ENCODE results near the gene CCT3. TPM values are rescaled to one million over a fixed set of nuclear protein-coding genes. Genes with fewer than 3 reads are reported as not detected.
A peak's percentile ranks its signal among the peaks of the same experiment; 100 is the strongest.
"Not testable (repeated sequence)": the region's sequence is repeated elsewhere in the genome, so short reads cannot be mapped to it uniquely, and the experiment has no call there.

CCT3 gene
- total RNA-seq, 1 donor from 2014 or later = 174 TPM

- H3K27ac Mint-ChIP-seq = no peak overlapping the region
Observed at GRCh38 chr1:156372265-156372586, 34.1 kb upstream of the CCT3 start.

GRCh38 chr1:156371553-156372264, 33.6 kb upstream of the CCT3 start:
- Mint-ChIP-seq H3K4me1 (peaks cover 22% of the 10 kb centered on the region), H3K9me3 (no peaks in the 10 kb centered on the region), H3K27me3 (ENCODE audit: low read depth) (peaks cover 13% of the 10 kb centered on the region), H3K27ac (no peak overlapping the region), H3K4me3 (no peak overlapping the region), H3K36me3 (no peaks in the 10 kb centered on the region)
- no peak for DNase-seq (ENCODE audit: low spot score in 2 of 2, unreplicated experiment in 2 of 2)
- TF ChIP-seq, protein P1, sequence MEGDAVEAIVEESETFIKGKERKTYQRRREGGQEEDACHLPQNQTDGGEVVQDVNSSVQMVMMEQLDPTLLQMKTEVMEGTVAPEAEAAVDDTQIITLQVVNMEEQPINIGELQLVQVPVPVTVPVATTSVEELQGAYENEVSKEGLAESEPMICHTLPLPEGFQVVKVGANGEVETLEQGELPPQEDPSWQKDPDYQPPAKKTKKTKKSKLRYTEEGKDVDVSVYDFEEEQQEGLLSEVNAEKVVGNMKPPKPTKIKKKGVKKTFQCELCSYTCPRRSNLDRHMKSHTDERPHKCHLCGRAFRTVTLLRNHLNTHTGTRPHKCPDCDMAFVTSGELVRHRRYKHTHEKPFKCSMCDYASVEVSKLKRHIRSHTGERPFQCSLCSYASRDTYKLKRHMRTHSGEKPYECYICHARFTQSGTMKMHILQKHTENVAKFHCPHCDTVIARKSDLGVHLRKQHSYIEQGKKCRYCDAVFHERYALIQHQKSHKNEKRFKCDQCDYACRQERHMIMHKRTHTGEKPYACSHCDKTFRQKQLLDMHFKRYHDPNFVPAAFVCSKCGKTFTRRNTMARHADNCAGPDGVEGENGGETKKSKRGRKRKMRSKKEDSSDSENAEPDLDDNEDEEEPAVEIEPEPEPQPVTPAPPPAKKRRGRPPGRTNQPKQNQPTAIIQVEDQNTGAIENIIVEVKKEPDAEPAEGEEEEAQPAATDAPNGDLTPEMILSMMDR (IDR thresholded peaks at IDR 0.05; ENCODE audit: unreplicated experiment) = no peak

More at GRCh38 chr1:156372265-156372586, 34.1 kb upstream of the CCT3 start:
- DNase-seq (ENCODE audit: low spot score in 2 of 2, unreplicated experiment in 2 of 2) = no peak
- no peaks in the 10 kb centered on the region for H3K9me3 Mint-ChIP-seq
- H3K36me3 Mint-ChIP-seq = no peaks in the 10 kb centered on the region
- H3K27me3 Mint-ChIP-seq (ENCODE audit: low read depth) = peaks cover 13% of the 10 kb centered on the region
- no peak overlapping the region for H3K4me3 Mint-ChIP-seq
- H3K4me1 Mint-ChIP-seq = peaks cover 22% of the 10 kb centered on the region
- TF ChIP-seq, protein P1 (IDR thresholded peaks at IDR 0.05; ENCODE audit: unreplicated experiment) = no peak

- Mint-ChIP-seq H3K27me3 (ENCODE audit: low read depth) (peaks cover 13% of the 10 kb centered on the region), H3K4me3 (peak overlapping the region; percentile 69), H3K4me1 (peaks cover 22% of the 10 kb centered on the region)
- DNase-seq (ENCODE audit: low spot score in 2 of 2, unreplicated experiment in 2 of 2); H3K27ac Mint-ChIP-seq; H3K9me3 Mint-ChIP-seq; H3K36me3 Mint-ChIP-seq: not testable (repeated sequence)
Observed at GRCh38 chr1:156369685-156370286, 31.7 kb upstream of the CCT3 start.

- Mint-ChIP-seq H3K4me1 (peaks cover 22% of the 10 kb centered on the region), H3K36me3 (no peaks in the 10 kb centered on the region), H3K4me3 (peak within 1 kb of the TSS; percentile 69), H3K27ac (no peak within 1 kb of the TSS), H3K27me3 (ENCODE audit: low read depth) (peaks cover 19% of the 10 kb centered on the region), H3K9me3 (no peaks in the 10 kb centered on the region)
- peak in 1 of 2 experiments; percentile 59 for DNase-seq (ENCODE audit: low spot score in 2 of 2, unreplicated experiment in 2 of 2)
- TF ChIP-seq, protein P1 (IDR thresholded peaks at IDR 0.05; ENCODE audit: unreplicated experiment) = no peak
Observed at GRCh38 chr1:156368889-156369684, 31.0 kb upstream of the CCT3 start, which contains the start of gene RHBG. Gene RHBG (plus strand): TSS chr1:156369211. CDS start chr1:156369250, 39 bp downstream.

GRCh38 chr1:156368157-156368658, 30.1 kb upstream of the CCT3 start:
- H3K4me1 Mint-ChIP-seq = peaks cover 22% of the 10 kb centered on the region
- no peaks in the 10 kb centered on the region for H3K9me3 Mint-ChIP-seq
- H3K4me3 Mint-ChIP-seq = peak overlapping the region; percentile 0
- no peak for DNase-seq (ENCODE audit: low spot score in 2 of 2, unreplicated experiment in 2 of 2)
- TF ChIP-seq, protein P1 (IDR thresholded peaks at IDR 0.05; ENCODE audit: unreplicated experiment) = no peak
- no peaks in the 10 kb centered on the region for H3K36me3 Mint-ChIP-seq
- no peak overlapping the region for H3K27ac Mint-ChIP-seq
- H3K27me3 Mint-ChIP-seq (ENCODE audit: low read depth) = peaks cover 19% of the 10 kb centered on the region

Measured in mesothelial cell of epicardium (in vitro differentiated cells).